Lung microvascular endothelial cell (primary cell): Measurements from ENCODE around the gene HMGCL. TPM values are rescaled to one million over a fixed set of nuclear protein-coding genes. Genes with fewer than 3 reads are reported as not detected.
"Not testable (repeated sequence)": the region's sequence is repeated elsewhere in the genome, so short reads cannot be mapped to it uniquely, and the experiment has no call there.

Source experiments
- DNase-seq, 2 donors: peaks; one replicate each; pipeline versions ENCODE4 v3.0.0 to v3.0.0-alpha.2; 2010; ENCODE audit warnings: low read depth in 2 of 2
- total RNA-seq: library from RNA; depleted of rRNA; stranded (reverse); fragments of >200 nt; gene quantifications from 2 replicates; pipeline ENCODE4 v1.2.1, GENCODE V29; 2014

The HMGCL gene
- total RNA-seq, 1 donor from 2014 or later: 40.7 TPM

DNA sequence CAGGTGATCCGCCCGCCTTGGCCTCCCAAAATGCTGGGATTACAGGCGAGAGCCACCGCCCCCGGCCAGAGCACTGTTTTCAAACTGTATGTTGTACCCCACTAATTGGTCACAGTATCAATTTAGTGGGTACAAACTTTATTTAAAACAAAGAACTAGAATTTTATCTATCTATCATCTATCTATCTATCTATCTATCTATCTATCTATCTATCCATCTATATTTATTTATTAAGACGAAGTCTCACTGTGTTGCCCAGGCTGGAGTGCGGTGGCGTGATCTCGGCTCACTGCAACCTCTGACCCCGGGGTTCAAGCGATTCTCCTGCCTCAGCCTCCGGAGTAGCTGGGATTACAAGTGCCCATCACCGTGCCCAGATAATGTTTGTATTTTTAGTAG lies 1.4 kb upstream of the HMGCL start:
- not testable (repeated sequence) for DNase-seq

DNA sequence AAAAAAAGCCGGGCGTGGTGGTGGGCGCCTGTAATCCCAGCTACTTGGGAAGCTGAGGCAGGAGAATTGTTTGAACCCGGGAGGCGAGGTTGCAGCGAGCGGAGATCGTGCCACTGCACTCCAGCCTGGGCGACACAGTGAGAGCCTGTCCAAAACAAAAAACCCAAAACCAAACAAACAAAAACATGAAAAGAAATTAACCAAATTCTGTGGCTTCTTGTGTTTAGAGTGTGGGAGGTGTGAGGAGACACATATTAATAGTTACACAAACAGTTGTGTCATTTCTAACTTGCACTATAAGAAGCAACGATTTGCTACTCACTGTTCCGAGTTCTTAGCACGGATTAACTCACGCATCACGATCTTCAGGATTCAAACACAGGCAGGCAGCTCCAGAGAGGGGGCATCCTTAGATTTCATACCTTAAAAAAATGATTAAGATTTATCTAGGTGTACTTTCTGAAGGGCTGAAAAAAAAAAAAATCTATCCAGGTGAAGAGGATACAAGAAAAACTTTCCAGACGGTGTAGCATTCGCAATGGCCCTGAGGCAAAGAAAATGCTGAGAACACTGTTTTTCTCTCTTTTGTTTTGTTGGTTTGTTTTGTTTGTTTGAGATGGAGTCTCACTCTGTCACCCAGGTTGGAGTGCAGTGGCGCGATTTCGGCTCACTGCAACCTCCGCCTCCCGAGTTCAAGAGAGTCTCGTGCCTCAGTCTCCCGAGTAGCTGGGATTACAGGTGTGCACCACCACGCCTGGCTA lies 713 bp upstream of the HMGCL start:
- no peak for DNase-seq

GRCh38 chr1:23824711-23825075 lies 536 bp downstream of the HMGCL start:
- peak in 1 of 2 donors; percentile 14 for DNase-seq

GRCh38 chr1:23823767-23824166 lies 1.5 kb downstream of the HMGCL start:
- no peak for DNase-seq

- DNase-seq: no peak
Observed at GRCh38 chr1:23817633-23818032, 7.6 kb downstream of the HMGCL start.

GRCh38 chr1:23816906-23817305 lies 8.3 kb downstream of the HMGCL start:
- no peak for DNase-seq

DNA sequence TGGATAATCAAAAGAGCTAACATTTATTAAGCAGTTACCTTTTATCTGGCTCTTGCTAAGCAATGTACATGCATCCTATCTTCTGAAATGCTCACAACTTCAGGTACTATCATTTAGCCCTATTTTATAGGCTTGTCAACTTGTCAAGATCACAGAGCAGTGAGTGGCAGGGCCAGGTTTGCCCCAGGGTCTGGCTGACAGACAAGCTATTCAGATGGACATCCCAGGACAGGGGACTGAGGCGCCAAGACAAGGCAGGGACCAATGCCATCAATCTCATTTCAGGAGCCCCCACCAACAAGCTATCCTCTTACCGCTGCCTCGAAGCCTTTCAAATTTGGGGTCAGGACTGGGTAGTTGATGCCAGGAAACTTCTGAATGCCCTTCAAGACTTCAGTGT lies 8.9 kb downstream of the HMGCL start:
- no peak for DNase-seq

DNA sequence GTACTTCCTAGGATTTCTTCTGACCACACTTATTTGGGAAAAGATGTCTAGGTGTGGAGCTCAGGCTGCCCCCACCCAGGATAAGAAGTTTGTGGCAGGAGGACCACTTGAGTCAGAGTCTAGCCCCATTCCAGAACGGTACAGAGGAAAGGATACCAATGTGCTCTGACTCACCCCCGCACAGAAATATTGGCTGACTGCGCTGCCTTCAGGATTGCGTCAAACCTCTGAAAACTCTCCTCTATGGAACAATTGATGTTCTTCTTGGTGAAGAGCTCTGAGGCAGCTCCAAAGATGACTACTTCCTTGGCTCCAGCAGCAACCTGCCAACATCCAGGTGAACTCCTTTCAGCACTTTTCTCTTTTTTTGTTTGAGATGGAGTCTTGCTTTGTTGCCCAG lies 11.2 kb downstream of the HMGCL start:
- DNase-seq: no peak

- peak; percentile 60 to 64 for DNase-seq
Observed at GRCh38 chr1:23810818-23811540, 14.2 kb downstream of the HMGCL start.

DNA sequence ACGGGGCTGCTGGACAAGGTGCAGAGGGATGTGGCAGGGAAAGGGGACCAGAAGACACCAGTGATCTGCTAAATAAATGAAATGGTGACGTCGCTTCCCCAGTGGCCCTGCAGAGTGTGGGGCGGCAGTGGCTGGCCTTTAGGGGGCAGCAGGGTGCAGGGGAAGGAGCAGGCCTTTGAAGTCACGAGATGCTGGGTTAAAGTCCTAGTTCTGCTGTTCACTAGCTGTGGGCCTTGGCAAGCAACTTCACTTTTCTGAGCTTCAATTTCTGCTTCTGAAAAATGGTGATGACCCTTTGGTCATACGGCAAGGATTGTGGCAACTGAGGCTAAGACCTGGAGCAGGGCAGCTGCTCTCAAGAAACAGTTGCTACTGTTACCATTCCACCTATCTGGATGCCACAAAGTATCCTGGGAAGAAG lies 15.5 kb downstream of the HMGCL start:
- DNase-seq: peak; percentile 72 to 80

DNA sequence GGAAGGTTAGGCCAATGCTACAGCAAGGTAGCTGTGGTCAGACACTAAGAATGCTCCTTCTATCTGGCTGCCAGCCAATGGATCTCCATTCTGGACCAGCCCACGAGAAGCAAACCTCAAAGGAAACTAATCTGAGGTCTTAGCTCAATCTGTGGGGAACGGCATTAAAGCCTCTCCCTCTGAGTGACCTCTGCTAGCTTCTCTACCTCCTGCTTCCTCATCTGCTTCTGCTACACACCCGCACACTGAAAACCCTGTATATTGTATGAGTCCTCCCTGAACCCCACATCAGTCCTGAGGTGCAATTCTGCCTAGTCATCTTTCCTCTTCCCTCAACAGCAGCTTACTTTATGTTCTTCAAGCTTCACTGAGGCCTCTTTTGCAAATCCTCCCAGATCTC lies 17.8 kb downstream of the HMGCL start:
- DNase-seq: no peak

GRCh38 chr1:23806280-23806679 lies 18.9 kb downstream of the HMGCL start:
- no peak for DNase-seq

DNA sequence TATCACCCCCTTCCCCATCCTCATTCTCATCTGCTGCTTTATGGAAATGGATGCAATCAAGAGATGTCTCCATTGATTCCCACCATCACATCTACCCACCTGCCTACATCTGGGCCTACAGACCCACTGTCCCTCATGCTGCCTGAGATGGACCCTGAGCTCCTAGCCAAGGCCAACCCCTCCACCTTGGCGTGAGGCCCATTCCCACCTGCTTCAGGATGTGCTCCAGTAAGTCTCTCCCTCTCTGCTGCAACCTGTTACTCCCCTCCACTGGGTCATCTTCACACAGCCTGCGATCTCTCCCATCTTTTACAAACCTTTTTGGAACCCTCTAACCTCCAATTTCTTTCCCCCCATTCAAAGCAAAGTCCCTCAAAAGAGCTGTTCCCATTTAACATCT lies 20.2 kb downstream of the HMGCL start:
- no peak for DNase-seq

- no peak for DNase-seq
Observed at GRCh38 chr1:23804183-23804835, 20.9 kb downstream of the HMGCL start.

DNA sequence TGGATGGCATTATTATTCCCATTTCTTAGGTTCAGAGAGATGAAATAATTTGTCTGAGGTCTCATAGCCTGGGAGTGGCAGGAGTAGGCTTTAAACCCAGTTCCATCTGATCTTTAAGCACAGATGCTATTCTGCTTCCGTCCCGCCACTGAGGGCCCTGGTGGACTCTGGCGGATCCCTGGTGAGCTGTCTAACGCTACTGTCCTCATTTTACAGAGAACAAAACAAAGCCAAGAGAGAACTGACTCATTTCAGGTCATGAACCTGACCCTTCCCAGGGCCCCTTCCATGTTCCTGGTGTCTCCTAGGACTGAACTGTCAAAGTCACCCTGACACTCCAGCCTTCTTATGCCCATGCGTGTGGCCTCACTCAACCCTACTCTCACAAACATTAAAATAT lies 21.6 kb downstream of the HMGCL start:
- no peak for DNase-seq

DNA sequence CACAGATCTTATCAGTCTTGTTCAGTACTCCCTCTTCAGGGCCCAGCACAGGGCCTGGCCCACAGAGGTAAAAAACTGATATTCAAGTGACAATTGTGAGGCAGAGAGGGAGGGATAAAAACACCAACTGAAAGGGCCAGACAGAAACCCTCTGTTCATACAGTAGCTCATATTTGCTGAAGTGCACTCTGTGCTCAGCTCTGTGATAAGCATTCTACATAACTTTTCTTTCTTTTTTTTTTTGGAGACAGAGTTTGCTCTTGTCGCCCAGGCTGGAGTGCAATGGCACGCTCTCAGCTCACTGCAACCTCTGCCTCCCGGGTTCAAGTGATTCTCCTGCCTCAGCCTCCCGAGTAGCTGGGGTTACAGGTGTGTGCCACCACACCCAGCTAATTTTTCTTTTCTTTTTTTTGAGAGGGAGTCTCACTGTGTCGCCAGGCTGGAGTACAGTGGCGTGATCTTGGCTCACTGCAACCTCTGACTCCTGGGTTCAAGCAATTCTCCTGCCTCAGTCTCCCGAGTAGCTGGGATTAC lies 22.4 kb downstream of the HMGCL start:
- not testable (repeated sequence) for DNase-seq

DNA sequence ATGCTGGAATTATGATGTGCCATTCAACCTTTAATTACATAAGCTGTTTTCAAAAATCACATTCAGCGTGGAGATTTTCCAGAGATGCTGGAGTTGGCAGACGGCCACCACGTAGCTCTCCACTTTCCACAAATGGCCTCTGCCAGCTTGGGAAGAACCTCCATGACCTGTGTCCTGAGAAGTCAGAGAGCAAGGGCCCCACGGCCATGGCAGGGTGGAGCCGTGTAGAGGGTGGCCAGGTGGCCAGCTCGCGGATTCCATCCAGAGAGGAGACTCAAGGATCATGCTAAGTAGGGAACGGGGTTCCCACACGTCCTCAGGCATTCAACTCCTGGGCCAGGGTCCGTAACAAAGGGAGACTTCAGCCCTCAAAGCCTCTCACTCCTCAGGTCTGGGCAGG lies 23.4 kb downstream of the HMGCL start:
- no peak for DNase-seq

- no peak for DNase-seq
Observed at GRCh38 chr1:23801338-23801748, 23.9 kb downstream of the HMGCL start.

DNA sequence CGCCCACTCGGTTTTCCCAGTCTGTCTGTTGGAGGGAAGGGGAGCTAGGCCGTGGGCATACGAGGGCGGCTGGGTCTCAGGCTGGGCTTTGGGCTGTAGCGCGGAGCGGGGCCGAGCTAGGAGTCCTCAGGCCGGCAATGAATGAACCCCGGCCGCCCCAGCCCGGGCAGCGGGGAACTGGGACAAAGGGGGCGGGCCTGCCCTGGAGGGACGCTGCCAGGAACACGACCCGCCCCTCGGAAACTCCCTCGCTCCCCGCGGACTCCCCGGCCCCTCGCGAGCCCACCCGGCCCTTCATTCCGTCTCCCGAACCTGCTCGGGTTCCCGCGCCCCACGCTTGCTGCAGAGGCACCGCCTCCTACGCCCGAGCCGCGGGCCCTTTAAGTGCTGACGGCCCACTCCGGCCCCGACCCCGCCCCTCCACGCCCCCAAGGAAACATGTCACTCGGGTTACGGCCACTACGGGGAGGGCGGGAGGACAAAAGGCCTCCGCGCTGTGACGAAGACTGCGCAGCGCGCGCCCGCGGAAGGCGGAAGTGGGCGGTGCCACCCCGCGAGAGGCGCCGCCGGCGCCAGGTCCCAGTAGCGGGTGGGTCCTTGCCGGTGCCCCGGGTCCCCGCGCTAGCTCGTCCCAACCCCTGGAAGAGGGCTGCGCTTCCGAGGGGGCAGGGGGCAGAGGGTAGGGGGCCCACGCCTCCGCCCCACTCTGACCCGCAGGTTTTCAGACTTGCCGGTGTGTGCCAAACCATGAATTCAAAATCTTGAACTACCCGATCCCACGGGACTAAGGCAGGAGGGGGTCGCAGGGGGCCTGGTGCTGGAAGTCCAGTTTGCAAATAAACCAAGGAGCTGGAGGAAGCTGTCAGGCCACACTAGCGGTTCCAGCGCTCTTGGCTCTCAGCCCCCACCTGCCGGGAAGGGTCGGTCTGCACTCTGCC lies 24.6 kb downstream of the HMGCL start, which contains the start of gene GALE:
GALE (minus strand) TSS at position 355 of the 938 bp plus-strand sequence. CDS start 1,747 bp downstream, outside the sequence.
- peak; percentile 97 for DNase-seq

GRCh38 chr1:23799570-23800399 lies 25.4 kb downstream of the HMGCL start:
- DNase-seq: peak; percentile 62 to 88
